Measurements from ENCODE around the gene NKX1-1. TPM values are rescaled to one million over a fixed set of nuclear protein-coding genes. Genes with fewer than 3 reads are reported as not detected.

NKX1-1 gene
- total and polyA plus RNA-seq, 3 donors from 2014 or later = 0.47 to 1.5 (median 0.70) TPM

DNA sequence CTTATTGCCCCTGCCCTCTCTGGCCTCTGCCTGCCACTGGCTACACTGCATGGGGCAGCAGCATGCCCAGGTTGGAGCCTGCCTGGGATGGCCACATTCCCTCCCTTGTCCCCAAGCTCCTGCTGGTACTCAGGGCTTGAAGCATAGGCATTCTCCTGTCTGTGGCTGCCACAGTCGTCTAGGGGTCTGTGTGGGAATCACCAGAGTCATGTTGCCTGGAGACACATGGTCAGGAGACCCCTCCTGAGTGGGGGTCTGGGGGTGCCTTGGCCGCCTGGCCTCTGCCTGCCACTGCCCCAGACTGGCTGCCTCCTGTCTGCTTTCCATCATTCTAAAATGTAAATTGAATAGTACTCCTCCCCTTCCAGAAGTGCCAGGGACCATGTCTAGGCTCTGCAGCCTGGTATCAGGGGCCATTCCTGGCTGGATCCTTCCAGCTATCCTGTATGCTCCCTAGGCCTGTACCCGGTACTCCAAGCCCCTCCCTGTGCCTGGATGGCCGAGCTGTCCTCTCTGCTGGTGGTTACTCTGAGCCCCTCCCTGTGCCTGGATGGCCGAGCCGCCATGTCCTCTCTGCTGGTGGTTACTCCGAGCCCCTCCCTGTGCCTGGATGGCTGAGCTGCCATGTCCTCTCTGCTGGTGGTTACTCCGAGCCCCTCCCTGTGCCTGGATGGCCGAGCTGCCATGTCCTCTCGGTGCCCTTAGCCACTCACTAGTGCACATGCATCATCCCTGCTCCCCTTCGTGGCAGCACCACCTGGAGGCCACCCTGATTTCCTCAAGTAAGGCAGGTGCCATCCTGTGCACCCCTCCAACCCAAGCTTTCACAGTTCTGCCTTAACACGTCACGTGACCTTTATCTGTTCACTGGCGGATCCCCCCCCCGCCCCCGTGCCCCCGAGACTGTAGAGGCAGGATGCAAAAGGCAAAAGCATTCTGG, 5.5 kb upstream of the NKX1-1 start:
- Histone ChIP-seq H3K9me3 (no peaks in the 10 kb centered on the region), H3K4me3 (no peak overlapping the region), H3K27me3 (no peaks in the 10 kb centered on the region), H3K36me3 (ENCODE audit: low read depth, missing control alignments) (no peaks in the 10 kb centered on the region), H3K27ac (no peak overlapping the region), H3K4me1 (no peaks in the 10 kb centered on the region)
- WGBS, 2 donors = 45 to 47% methylated on average over 14 to 17 of the region's 17 CpGs
- TF ChIP-seq CTCF (IDR thresholded peaks at IDR 0.05) = no peak
- no peak for TF ChIP-seq POLR2A (IDR thresholded peaks at IDR 0.05)
- no peak for DNase-seq
- intact Hi-C loops (cut with DNase I; ENCODE audit: low total_unique reads) = no loop called here

- no peaks in the 10 kb centered on the region for H3K36me3 ChIP-seq (ENCODE audit: low read depth, missing control alignments)
- H3K27me3 ChIP-seq = no peaks in the 10 kb centered on the region
- TF ChIP-seq CTCF (IDR thresholded peaks at IDR 0.05) (no peak), POLR2A (IDR thresholded peaks at IDR 0.05) (no peak)
- peak; percentile 83 for DNase-seq
- no peak overlapping the region for H3K27ac ChIP-seq
- intact Hi-C loops (cut with DNase I; ENCODE audit: low total_unique reads) = no loop called here
- no peaks in the 10 kb centered on the region for H3K4me1 ChIP-seq
- 15 to 24% methylated on average over 31 to 48 of the region's 48 CpGs for WGBS, 2 donors
- no peak overlapping the region for H3K4me3 ChIP-seq
- H3K9me3 ChIP-seq = no peaks in the 10 kb centered on the region
Observed at GRCh38 chr4:1410491-1411325, 4.5 kb upstream of the NKX1-1 start.

DNA sequence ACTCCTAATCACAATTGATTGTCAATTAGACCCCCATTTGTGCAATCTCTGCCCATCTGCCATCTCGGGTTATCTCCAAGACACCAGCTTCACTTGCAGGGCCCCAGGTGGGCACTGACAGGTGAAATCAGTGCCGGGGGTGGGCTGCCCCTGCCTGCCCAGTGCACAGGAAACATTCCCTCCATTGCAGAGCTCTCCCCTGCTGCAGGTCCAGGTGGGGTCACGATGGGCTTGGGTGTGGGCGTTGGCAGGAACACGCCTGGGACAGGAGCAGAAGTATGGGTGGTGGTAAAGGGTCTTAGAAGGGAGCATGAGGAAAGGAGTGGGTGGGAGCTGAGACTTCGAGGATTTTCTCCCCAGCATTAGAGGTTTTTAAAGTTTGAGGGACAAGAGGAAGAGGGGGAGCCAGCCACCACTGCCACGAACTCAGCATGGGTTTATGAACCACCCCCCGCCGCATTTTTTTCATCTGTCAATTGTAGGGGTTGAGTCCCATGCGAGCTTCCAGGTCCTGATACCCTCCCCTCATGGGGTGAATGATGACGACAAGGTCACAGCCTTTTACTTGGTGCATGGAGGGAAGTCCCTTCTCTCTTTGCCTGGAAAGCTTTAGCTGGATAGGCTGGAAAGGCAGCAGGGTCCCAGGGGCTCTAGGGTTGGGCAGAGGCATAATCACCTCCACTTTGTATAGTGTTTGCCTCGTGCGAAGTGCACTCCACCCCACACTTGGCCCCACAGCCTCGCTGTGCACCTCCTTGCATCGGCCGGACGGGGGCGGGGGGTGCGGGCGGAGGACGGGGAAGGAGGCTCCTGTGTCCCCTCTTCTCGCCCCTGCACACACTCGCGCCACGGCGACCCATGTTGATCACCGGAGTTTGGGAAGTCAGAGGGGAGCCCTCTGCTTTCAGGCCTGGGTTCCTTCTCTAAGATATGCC, 3.5 kb upstream of the NKX1-1 start:
- intact Hi-C loops (cut with DNase I; ENCODE audit: low total_unique reads) = no loop called here
- H3K36me3 ChIP-seq (ENCODE audit: low read depth, missing control alignments) = no peaks in the 10 kb centered on the region
- 30 to 32% methylated on average over 26 to 27 of the region's 27 CpGs for WGBS, 2 donors
- H3K4me3 ChIP-seq = no peak overlapping the region
- no peak overlapping the region for H3K27ac ChIP-seq
- H3K4me1 ChIP-seq = peaks cover 2% of the 10 kb centered on the region
- TF ChIP-seq POLR2A (IDR thresholded peaks at IDR 0.05) (no peak), CTCF (IDR thresholded peaks at IDR 0.05) (no peak)
- no peaks in the 10 kb centered on the region for H3K27me3 ChIP-seq
- no peaks in the 10 kb centered on the region for H3K9me3 ChIP-seq
- no peak for DNase-seq

DNA sequence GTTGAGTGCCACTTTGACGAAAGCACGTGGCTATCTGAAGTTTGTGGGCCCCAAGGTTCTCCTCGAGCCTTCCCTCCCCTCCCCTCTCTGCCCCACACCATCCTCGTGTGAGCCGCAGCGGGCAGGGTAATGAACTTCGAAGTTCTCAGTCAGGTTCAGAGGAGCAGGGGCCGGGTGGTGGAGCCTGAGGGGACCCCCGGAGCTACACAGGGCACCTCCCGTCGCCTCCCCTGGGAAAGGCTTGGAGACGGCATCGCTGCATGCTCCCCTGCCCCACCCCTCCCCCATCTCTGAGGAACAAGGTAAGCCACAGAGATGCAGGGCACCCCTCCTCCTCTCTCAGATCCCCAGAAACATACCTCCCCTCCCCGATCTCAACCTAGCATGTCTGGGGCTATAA, 2.8 kb upstream of the NKX1-1 start:
- DNase-seq = no peak
- TF ChIP-seq CTCF (IDR thresholded peaks at IDR 0.05) = no peak
- TF ChIP-seq POLR2A (IDR thresholded peaks at IDR 0.05) = no peak
- intact Hi-C loops (cut with DNase I; ENCODE audit: low total_unique reads) = no loop called here
- H3K27me3 ChIP-seq = no peaks in the 10 kb centered on the region
- H3K36me3 ChIP-seq (ENCODE audit: low read depth, missing control alignments) = no peaks in the 10 kb centered on the region
- no peak overlapping the region for H3K27ac ChIP-seq
- peaks cover 4% of the 10 kb centered on the region for H3K4me1 ChIP-seq
- 12 to 20% methylated on average over 8 to 14 of the region's 14 CpGs for WGBS, 2 donors
- no peaks in the 10 kb centered on the region for H3K9me3 ChIP-seq
- no peak overlapping the region for H3K4me3 ChIP-seq

All from testis (tissue), 3 donors.